AG09309 (cell line): ENCODE measurements around the gene BOLA1.

Experiments used
- DNase-seq: peaks from one replicate; pipeline ENCODE4 v3.0.0-alpha.2; 2010; ENCODE audit warnings: low read depth
- H3K4me3 ChIP-seq: 2 replicates; pipeline ENCODE4 v1.5.1; 2011; ENCODE audit warnings: mild to moderate bottlenecking, low read depth, low read length, moderate library complexity; ENCODE audit not compliant: control insufficient read depth
- TF ChIP-seq, protein P1 (sequence below): IDR thresholded peaks from 2 replicates; pipeline ENCODE4 v1.5.1; 2011; ENCODE audit warnings: mild to moderate bottlenecking, low read depth, low read length, inconsistent platforms; ENCODE audit not compliant: insufficient read depth, control insufficient read depth; ENCODE audit errors: missing control alignments

Gene BOLA1

DNA sequence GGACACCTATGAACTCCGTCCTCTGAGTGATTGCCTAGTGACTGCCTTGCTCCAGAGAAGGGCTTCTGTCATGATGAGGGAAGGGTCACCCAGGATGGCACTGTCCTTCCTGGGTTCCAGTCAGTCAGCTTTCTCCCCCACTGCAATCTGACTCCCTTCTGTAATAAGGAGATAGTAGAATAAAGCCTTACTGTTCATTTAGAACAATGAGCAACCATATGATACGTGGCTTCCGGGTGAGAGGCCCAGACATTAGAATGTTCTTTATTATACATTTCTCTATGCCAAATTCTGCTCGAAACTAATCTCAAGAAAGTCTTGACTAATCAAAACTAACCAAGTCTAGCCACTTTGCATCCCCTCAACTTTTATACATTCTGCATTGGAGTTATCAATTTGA lies 45.8 kb downstream of the BOLA1 start:
- H3K4me3 ChIP-seq = no peak overlapping the region
- no peak for DNase-seq
- TF ChIP-seq, protein P1, sequence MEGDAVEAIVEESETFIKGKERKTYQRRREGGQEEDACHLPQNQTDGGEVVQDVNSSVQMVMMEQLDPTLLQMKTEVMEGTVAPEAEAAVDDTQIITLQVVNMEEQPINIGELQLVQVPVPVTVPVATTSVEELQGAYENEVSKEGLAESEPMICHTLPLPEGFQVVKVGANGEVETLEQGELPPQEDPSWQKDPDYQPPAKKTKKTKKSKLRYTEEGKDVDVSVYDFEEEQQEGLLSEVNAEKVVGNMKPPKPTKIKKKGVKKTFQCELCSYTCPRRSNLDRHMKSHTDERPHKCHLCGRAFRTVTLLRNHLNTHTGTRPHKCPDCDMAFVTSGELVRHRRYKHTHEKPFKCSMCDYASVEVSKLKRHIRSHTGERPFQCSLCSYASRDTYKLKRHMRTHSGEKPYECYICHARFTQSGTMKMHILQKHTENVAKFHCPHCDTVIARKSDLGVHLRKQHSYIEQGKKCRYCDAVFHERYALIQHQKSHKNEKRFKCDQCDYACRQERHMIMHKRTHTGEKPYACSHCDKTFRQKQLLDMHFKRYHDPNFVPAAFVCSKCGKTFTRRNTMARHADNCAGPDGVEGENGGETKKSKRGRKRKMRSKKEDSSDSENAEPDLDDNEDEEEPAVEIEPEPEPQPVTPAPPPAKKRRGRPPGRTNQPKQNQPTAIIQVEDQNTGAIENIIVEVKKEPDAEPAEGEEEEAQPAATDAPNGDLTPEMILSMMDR = no peak

DNA sequence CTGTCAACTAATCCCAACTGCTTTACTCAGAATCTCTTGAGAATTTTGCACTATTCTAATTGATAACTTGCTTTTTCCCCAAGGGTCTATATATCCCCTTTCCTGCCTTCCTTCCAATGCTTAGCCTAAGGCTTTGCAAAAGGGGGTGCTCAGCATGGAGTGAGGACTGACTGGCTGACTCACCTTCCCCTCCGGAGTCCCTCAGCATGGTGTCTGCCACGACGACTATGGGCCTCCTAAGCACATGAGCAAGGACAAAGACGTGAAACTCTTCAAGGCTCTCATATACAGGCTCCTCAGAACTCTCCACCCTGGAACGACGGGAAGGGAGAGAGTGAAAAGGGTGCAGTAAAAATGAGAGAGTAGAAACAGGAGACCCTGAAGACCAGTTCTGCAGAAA lies 50.5 kb downstream of the BOLA1 start:
- H3K4me3 ChIP-seq = no peak overlapping the region
- no peak for DNase-seq
- TF ChIP-seq, protein P1 = no peak
